Hippocampal formation (tissue), 2 donors: ENCODE data around the gene PDK1.

Source experiments
- DNase-seq, 2 donors: peaks; one replicate each; lab custom pipeline; 2025; lab: John Stamatoyannopoulos, UW

Gene PDK1

DNA sequence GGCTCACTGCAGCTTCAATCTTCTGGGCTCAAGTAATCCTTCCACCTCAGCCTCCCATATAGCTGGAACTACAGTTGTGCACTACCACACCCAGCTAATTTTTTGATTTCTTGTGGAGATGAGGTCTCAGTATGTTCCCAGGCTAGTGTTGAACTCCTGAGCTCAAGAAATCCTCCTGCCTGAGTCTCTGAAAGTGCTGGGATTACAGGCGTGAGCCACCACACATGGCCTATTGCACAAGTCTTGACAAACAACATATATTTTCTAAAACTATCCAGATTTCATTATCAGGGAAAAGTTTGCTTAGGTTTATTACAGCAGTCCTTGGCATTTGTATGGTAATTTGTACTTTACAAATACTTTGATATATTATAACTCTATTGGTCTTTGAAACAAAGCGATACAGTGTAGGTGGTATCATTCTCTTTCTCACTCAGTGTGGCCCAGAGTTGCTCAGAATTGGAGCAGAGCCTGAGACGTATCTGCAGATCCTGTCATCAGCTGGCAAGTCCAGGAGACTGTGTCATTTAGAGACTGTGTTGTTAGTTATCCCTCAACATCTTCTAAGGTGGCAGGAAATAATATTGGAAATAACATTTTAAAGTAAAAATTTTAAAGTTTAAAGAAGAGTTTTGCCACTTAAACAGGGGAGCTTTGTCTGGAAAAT, 41.4 kb downstream of the PDK1 start:
- no peak for DNase-seq

DNA sequence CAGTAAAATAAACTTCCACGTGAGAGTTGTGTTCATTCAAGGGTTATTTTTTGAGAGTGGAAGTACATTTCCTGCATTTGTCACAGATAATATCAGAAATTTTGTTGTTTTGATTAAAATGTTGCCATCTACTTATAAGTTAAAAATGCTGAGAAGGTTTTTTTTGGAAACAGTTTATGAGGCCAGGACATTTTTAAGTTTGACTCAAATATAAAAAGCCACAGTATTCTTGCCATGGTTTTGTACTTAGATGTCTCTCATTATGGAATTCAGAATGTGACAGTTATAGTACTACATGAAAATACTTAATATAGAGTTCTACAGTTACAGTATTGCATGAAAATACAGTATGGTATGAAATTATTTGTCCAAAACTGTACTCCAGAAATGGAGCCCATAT, 44.1 kb downstream of the PDK1 start:
- no peak for DNase-seq

DNA sequence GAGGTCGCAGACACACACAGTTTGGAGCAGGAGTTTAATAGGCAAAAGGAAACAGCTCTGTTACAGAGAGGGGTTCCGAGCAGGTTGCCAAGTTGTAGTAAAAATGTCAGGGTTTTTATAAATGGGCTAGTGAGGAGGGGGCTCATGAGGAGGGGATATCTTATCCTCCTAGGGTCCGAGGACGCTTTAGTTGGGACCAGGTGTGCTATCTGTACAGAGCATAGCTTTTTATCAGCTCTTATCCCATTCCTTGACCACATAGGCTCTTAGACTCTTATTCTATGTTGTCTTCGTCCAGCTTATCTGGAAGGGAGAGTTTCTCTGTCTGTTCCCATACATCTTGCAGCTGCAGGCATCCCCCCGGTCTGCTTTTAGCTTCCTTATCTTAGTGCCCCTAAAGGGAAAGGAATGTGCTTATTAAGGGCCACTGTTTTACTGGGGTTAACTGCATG, 44.7 kb downstream of the PDK1 start:
- DNase-seq, result no peak

DNA sequence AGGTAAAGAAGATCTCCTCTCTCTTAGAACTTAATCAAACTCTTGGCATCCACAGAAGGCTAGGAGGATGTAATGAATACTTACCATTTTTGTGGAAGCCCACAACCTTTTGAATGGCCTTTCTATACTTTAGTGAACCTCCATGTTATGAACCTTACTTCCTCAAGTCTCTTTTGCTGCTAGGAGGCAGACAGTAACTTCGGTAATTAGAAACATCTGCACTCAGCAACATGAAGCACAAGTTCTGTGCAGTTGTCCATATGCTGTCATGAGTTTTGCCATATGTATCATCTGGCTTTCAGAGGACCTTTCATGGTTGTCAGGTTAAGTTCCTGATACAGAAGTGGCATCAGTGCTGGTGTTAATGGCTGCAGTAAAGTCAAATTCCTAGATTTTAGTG, 50.4 kb downstream of the PDK1 start:
- no peak for DNase-seq

DNA sequence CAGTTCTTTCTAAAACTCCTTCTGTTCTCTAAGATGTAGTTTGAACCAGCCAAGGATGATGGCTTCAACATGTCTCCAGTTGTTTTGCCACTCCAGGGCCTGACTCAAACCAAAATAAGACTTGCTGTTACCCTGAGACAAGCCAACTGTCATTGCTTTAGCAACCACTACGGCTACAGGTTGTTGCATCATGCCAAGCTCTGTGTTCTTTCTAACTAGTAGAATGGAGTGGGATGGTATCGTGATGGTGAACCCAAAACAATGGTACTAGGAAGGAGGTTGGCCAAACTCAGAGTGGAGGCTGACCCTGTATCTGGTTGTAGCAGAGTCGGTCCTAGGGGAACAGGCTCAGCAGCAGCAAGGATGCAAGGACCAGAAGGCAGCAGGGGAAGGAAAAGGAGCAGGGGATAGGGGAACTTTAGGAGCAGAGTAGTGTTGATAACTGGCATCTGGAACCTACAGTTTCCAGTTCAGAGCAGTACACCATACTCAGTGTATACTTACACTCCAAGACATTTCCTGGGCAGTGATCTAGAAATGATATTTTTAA, 51.6 kb downstream of the PDK1 start:
- DNase-seq, result no peak

DNA sequence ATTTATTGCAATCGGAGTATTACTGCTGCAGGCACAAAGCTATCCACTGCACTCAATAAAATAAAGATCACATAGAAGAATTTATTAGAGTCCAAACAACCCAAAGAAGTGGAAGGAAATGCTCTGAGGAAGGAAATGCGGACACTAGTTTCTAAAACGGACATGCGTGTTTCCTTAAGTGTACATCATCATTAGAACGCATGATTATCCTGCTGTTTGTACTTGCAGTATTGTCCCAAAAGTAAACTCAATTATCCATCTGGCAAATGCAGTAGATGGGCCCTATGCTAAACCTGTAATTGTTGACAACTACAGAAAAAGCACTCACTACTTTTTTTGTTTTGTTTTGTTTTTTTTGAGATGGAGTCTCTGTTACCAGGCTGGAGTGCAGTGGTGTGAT, 53.6 kb downstream of the PDK1 start:
- DNase-seq, result no peak

DNA sequence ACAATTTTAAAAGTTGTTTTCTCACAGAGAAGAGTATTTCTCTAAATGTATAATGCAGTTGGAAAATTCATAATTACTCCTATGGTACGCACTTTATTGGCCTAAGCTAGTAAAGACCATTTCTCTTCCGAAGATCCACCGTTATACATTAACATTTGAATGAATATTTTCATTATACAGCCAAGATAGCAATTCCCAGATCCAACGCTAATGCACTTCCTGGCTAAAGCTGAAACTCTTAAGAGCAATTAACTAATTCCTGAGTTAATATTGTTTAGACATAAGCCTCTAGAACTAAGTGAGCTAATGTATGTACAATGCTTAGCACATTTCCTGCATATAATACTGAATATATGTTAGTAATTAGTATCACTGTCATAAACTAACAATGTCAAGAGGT, 56.2 kb downstream of the PDK1 start:
- no peak for DNase-seq

DNA sequence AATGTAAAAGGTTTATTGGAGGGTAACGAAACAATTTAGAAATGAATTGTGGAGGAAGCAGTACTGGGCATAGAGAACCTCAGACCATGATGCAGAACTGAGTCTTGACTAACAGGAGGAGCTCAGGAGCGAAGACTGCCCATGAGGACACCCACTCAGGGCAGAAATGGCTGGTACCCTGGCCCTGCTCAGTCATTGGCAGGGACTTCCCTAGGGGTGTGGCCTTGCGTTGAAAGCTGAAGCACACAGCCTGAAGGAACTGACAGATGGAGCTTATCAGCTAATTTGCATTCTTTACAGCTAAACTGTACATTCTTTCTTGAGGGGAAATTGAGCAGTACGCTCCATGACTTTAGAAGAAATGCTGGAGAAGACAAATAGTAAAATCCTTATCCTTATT, 57.1 kb downstream of the PDK1 start:
- no peak for DNase-seq

DNA sequence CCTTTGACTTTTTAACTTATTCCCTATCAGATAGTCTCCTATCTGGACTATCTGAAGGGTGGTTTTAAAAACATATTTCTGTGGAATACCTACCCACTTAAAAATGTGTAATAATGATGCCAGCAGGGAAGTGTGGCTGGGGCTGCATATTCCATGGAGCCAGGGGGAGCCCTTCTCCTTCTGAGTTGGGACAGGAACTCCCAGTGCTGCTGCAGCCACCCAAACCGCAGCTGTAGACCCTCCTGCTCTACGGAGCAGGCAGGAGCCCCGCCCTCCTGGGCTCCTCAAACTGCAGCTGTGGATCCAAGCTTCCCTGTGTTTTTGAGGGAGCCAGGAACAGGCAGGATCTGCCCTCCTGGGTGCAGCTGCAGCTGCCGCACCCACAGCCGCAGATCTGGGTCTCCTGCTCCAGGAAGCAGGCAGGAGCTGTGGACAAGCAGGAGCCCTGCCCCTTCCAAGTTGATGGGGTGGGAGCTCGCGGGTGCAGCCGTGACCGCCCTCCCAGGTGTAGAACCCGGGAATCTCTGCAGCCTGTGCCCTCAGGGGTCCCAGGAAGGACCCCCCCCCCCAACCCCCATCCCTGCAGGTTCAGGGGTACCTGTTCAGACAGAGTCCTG, 57.8 kb downstream of the PDK1 start:
- no peak for DNase-seq

DNA sequence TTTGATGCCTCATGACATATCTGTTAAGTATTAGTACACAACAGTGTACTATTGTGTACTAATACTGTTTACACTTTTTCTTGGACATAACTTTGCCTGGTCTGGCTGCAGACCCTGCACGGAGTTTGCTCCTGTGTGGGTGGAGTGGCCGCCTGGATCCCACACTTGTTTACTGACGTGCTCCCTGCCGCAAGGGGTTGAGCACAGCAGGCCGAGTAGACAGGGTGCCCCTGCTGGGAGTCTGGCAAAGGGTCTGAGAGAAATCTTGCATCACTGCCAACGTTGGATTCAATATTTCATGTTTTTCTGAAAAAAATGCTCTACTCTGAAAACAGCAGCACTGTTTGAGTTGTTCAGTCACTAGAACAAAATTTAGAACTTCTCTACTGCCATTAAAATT, 59.0 kb downstream of the PDK1 start:
- no peak for DNase-seq

DNA sequence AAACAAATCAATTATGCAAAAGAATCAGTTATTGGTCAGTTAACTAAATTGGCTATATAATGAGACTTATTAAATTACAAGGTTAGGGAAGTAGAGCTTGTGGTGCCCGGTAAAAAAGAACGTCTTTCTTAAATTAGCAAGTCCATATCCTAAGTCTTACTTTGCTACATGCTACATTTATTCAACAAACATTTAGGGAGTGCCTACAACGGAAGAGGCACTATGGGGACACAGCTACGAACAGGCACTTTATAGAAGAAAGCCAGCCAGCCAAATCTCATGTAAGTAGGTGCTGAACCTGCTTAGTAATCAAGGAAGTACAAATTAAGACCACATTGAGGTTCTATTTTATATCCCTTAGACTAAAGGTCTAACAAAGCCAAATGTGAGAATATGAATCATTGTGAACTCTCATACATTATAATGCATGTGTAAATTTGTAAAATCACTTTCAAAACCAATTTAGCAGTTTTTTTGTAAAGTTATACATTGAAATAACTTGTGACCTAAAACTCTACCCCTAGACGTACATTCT, 59.9 kb downstream of the PDK1 start:
- no peak for DNase-seq

DNA sequence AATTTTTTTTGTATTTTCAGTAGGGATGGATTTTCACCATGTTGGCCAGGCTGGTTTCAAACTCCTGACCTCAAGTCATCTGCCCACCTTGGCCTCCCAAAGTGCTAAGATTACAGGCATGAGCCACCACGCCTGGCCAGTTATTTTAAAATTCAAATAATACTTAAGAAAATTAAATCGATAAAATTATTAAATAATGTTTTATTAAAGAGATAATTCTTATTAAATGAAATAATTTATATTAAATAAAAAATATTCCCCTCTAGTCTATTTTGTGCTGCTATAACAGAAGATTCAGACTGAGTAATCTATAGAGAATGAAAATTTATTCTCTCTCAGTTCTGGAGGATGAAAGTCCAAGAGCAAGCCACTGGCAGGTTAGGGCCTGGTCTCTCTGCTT, 61.2 kb downstream of the PDK1 start:
- DNase-seq, result no peak

DNA sequence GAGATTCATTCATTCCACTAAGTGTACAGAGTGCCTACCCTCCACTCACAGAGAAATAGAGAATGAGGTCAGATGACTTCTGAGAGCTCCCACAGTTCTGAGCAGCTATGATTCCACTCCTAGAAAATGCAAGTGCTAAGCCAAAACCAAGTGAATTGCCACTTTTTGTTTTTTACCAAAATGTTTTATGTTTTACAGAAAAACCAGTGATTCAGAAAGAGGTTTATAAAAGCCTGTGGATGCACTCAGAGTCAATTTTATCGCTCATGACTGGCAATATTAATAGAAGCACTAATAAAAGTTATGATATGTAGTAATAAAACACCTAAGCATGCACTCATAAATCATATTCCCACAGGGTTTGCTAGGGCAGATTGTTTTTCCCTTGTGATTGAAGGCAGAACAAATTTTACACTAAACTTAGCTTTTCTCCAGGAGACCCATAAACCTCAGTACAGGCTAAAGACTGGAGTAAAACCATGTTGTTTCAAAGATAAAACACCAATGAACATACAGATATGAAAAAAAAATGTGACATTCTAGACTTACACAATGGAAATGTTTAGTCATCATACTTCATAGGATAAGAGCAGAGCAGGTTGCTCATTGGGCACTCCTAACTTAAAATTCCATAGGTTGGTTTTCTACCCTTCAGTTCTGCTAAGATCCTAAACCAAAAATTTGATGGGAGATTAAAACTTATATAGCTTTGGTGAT, 67.5 kb downstream of the PDK1 start:
- no peak for DNase-seq

DNA sequence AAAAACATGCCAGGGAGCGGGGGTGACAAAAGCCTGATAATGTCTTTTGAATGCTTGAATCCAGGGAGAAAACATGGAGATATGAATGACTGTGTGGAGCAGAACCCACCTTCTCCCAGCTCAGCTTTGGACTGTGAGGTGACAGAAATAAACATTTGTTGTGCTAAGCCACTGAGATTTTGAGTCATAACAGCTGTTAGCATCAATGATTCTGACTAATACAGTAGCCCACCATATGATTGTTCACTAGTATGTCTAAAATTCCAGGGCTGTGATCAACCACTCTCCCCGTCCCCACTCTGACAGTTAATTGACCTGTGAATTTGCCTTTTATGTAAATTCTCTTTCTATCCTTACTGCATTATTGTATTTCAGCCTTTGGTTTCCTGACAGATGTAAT, 69.1 kb downstream of the PDK1 start:
- DNase-seq, result no peak

DNA sequence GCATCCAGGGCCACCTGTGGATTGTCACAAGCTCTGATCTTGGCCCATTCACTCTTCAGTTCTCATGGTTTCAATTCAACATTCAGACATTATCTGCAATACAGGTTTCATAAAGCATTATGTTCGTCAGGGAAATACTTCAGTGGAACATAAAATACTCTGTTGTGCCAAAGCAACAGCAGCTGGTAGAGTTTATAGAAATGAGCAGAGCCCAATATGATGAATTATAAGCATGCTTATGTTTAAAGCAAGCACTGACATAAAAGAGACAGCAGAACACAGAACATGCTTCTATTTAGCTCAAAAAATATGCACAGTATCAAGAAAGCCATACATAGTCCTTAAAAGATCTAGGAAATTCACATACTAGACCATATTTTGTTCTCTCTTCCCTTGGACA, 71.3 kb downstream of the PDK1 start:
- DNase-seq, result no peak

DNA sequence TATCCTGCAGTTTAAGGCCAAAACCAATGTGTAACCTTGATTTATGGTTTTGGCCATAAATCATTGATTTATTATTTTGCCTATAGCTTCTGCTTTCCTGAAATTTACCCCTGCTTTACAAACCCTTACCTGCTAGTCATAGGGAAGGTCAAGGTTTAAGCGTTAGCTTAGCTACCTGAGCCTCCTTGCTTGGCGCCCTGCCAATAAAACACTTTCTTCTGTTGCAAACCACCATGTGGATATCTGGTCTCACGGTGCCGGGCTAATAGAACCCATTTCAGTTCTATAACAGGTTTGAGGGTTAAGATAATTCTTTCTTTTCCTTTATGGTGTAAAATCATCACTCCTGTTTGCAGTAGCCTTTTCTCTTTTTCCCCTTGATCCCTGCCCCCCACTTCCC, 72.2 kb downstream of the PDK1 start:
- DNase-seq, result no peak

DNA sequence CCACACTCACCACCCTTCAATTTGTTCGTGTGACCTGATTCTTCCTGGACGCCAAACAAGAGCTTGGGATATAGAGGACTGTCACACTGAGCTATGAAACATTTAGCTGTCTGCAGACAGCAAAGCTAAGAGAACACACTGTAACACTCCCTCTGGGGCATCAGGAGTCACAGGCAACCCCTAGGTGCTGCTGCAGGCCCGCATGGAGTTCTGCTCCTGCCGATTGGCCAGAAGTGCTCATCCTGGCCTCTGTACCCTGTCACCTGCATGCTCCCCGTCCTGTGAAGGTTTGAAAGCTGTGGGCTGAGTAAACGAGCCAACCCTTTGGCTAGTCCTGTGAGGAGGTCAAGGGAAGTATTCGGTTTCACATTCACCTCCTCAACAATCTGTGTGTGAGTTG, 73.7 kb downstream of the PDK1 start:
- no peak for DNase-seq

DNA sequence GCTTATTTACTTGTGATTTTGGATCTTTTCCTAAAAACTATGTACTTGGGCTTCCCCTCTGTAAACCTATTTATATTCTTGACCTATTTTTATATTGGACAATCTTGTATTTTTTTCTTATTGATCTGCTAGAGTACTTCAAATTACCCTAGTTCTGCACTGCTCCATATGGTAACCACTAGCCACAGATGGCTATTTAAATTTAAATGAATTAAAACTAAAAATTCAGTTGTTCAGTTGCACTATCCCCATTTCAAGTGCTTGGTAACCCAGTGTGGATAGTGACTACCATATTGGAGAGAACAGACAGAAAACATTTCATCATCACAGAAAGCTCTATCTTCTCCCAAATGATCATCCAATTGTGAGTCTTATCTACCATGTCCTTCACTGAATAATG, 74.3 kb downstream of the PDK1 start:
- DNase-seq, result no peak

DNA sequence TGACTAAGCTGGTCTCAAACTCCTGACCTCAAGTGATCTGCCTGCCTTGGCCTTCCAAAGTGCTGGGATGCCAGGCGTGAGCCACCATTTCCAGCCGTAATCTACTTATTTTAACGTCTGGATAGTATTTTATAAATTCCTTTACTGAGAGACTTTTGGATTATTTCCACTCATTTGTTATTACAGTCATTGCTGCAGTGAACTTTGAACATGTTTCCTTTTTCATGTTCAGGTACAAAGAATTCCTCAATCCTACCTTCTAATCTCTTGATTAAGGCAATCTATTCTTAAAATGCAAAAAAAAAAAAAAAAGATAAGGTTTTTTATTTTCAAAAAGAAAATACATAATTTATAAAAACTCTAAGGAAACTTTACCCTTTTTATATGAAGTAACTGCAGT, 78.6 kb downstream of the PDK1 start:
- no peak for DNase-seq

DNA sequence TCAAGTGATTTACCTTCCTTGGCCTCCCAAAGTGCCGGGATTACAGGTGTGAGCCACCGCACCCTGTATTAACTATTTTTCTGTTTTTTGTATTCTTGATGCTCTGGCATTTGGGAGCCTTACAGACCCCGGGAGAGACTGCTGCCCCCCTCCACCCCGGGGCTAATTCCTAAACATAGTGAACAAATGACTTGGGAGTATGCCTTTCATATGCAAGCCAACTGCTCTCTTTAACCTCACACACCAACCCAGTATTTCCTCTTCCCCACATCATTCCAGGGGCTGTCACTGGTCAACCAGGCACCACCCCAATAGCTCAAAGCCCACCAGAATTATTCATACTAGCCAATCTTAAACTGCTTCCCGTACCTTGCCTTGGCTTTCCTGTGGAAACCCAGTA, 79.7 kb downstream of the PDK1 start:
- DNase-seq, result no peak

DNA sequence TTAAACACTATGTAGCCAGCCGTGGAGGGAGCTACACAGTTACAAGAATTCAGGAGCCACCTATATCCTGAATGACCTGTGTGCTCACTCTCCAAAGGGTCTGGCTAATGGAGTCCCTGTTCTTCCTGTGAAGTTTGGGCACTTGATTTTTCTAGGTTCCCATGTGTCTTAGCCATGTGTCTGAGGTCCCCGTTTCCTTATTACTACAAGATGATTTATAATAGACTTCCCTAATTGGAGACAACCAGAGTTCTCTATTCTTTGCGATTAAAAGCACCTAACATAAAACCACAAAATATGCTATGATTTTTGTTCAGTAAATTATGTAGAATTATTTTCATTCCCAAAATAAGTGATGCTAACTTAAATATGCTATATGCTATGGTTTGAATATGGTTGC, 83.4 kb downstream of the PDK1 start:
- DNase-seq, result no peak

DNA sequence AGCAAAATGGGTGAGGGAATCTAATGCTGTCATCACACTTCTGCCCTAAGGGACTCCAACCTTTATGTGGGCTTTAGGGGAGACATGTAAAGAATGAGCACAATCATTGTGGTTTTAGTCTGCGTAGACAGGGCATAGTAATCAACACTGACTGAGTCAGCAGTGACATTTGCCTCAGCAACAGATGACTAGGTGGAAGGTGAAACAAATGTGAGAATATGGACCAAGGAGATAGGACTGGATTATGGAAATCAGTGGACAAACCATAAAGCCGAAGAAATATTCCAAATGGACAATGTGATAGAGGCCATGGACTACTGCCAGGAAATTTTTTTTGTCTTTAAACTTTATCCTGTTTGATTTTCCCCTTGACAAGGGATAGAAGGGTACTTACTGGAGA, 83.9 kb downstream of the PDK1 start:
- DNase-seq, result no peak

DNA sequence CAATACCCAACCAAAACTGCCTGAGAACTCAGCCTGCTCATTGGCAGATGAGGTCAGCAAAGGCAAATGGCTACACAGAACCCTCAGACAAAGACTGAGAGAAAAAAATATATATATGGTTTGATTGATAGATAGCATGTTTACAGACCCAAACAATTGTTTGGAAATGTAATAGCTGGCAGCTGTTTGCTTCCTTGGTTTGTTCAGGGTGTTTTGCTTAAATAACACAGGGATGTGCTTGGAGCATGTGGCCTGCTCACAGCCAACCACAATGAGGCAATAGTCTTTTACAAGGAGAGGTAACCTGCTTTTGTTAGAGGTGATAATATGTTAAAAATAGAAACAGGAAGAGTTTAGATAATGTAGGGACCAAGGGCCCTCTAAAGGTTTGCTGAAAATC, 84.5 kb downstream of the PDK1 start:
- no peak for DNase-seq
